Stimulated activated CD8-positive, alpha-beta memory T cell treated with anti-CD3 and anti-CD28 coated beads, Interleukin-15, amount 100 ng/mL, for 48 hours (primary cell): ENCODE measurements around the gene LEMD2.

Experiments
- DNase-seq, 2 donors: peaks; one replicate each; pipeline ENCODE4 v3.0.0-alpha.2; 2020; ENCODE audit warnings: low read depth in 2 of 2

The LEMD2 gene

GRCh38 chr6:33756211-33756954 is 32.5 kb downstream of the LEMD2 start:
- no peak for DNase-seq

GRCh38 chr6:33755070-33755869 is 33.7 kb downstream of the LEMD2 start:
- no peak for DNase-seq

- no peak for DNase-seq
Observed at GRCh38 chr6:33754222-33754621, 34.7 kb downstream of the LEMD2 start.

- no peak for DNase-seq
Observed at GRCh38 chr6:33752646-33753015, 36.3 kb downstream of the LEMD2 start.

GRCh38 chr6:33751771-33752645 is 36.9 kb downstream of the LEMD2 start:
- DNase-seq = no peak

GRCh38 chr6:33750244-33750991 is 38.5 kb downstream of the LEMD2 start:
- DNase-seq = no peak

- no peak for DNase-seq
Observed at GRCh38 chr6:33749401-33749800, 39.5 kb downstream of the LEMD2 start.

GRCh38 chr6:33748841-33749240 is 40.1 kb downstream of the LEMD2 start:
- DNase-seq = no peak

GRCh38 chr6:33747823-33748222 is 41.1 kb downstream of the LEMD2 start:
- no peak for DNase-seq

- DNase-seq = no peak
Observed at GRCh38 chr6:33746651-33747100, 42.3 kb downstream of the LEMD2 start, which contains the start of gene IP6K3. Gene IP6K3, minus strand, starts transcription at chr6:33746905. Its CDS starts 11,429 bp downstream, at chr6:33735476.

- no peak for DNase-seq
Observed at GRCh38 chr6:33746036-33746600, 42.8 kb downstream of the LEMD2 start.

- DNase-seq = no peak
Observed at GRCh38 chr6:33745548-33745947, 43.4 kb downstream of the LEMD2 start.

- no peak for DNase-seq
Observed at GRCh38 chr6:33744895-33745546, 43.9 kb downstream of the LEMD2 start.

- DNase-seq = peak; percentile 41 to 47
Observed at GRCh38 chr6:33744001-33744848, 44.7 kb downstream of the LEMD2 start.

- DNase-seq = no peak
Observed at GRCh38 chr6:33742837-33743236, 46.1 kb downstream of the LEMD2 start.

GRCh38 chr6:33742092-33742491 is 46.8 kb downstream of the LEMD2 start:
- DNase-seq = no peak

- no peak for DNase-seq
Observed at GRCh38 chr6:33740794-33741193, 48.1 kb downstream of the LEMD2 start.

- no peak for DNase-seq
Observed at GRCh38 chr6:33740204-33740608, 48.7 kb downstream of the LEMD2 start.

- no peak for DNase-seq
Observed at GRCh38 chr6:33739571-33739970, 49.4 kb downstream of the LEMD2 start.
